GM12874 (cell line): ENCODE data around the gene TNNT3.

Source experiments
- TF ChIP-seq, protein P1 (sequence below): IDR thresholded peaks from 2 replicates; pipeline ENCODE4 v1.5.1; 2011; ENCODE audit warnings: low read depth, mild to moderate bottlenecking, control low read depth, low read length, moderate library complexity; ENCODE audit not compliant: insufficient read depth

The TNNT3 gene

DNA sequence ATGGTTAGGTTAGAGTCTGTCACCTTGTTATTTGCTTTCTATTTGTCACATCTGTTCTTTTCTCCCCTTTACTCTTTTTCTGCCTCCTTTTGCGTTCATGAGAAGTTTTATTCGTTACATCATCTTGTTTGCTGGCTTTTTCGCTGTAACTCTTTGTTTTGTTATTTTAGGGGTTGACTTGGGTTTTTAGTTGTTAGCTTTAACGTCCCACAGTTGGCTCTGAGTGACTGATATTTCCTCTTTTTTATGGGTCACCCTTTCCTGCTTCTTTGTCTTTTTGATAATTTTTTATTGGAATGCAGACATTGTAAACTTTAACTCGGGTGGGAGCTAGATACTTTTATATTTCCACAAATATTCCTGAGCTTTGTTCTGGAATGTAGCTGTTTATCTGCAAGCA, 13.3 kb upstream of the TNNT3 start:
- TF ChIP-seq, protein P1, sequence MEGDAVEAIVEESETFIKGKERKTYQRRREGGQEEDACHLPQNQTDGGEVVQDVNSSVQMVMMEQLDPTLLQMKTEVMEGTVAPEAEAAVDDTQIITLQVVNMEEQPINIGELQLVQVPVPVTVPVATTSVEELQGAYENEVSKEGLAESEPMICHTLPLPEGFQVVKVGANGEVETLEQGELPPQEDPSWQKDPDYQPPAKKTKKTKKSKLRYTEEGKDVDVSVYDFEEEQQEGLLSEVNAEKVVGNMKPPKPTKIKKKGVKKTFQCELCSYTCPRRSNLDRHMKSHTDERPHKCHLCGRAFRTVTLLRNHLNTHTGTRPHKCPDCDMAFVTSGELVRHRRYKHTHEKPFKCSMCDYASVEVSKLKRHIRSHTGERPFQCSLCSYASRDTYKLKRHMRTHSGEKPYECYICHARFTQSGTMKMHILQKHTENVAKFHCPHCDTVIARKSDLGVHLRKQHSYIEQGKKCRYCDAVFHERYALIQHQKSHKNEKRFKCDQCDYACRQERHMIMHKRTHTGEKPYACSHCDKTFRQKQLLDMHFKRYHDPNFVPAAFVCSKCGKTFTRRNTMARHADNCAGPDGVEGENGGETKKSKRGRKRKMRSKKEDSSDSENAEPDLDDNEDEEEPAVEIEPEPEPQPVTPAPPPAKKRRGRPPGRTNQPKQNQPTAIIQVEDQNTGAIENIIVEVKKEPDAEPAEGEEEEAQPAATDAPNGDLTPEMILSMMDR: no peak

GRCh38 chr11:1906611-1907423, 12.7 kb upstream of the TNNT3 start:
- TF ChIP-seq, protein P1: no peak

- TF ChIP-seq, protein P1: no peak
Observed at GRCh38 chr11:1908618-1909017, 10.9 kb upstream of the TNNT3 start.

DNA sequence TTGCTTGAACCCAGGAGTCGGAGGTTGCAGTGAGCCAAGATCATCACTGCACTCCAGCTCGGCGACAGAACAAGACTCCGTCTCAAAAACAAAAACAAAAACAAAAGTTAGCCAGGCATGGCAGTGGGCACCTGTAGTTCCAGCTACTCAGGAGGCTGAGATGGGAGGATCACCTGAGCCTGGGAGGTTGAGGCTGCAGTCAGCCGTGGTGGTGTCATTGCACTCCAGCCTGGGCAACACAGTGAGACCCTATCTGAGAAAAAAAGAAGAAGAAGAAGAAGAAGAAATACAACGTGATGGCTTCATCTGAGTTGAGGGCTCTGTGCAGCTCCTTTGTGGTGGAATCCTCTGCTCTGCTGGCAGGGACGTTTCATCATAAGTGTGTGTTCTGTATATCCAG, 10.0 kb upstream of the TNNT3 start:
- TF ChIP-seq, protein P1: no peak

GRCh38 chr11:1912289-1912878, 7.1 kb upstream of the TNNT3 start:
- TF ChIP-seq, protein P1: no peak

DNA sequence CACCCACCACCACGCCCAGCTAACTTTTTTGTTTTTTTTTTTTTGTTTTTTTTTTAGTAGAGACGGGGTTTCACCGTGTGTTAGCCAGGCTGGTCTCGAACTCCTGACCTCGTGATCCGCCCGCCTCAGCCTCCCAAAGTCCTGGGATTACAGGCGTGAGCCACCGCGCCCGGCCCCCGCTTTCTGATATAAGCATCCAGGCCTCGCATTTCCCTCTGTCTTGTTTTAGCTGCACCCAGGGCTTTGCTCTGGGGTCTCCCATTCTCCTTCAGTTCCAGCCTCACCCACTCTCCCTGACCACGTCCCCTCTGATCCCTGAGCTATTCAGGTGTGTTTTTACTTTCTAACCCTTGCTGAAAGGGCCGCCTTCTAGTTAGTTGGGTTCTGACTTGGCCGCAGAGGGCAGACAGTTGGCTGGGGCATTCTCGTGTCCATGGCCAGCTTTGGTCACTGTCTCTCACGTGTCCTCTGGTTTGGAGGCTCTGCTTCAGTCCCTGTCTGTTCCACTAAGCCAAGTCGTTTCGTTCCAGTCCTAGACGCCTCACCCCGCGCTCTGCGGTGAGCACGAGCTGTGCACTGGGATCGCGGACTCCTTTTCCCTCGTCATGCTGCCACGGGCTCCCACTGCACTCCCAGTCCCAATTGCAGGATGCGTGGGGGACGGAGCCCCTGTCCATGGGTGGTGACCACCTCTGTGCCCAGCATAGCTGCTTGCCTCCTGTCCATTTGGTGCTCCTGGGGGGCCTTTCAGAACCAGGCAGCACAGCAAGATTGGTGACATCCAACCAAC, 6.0 kb upstream of the TNNT3 start:
- TF ChIP-seq, protein P1: no peak

GRCh38 chr11:1915795-1916131, 3.7 kb upstream of the TNNT3 start:
- TF ChIP-seq, protein P1: no peak
